Chondrocyte (in vitro differentiated cells): ENCODE measurements around the gene SPAST. TPM values are rescaled to one million over a fixed set of nuclear protein-coding genes. Genes with fewer than 3 reads are reported as not detected.

Experiments used
- DNase-seq: peaks from one replicate; pipeline ENCODE4 v3.0.0; 2021; ENCODE audit warnings: mixed read lengths, low spot score
- H3K27ac Mint-ChIP-seq: one replicate; pipeline ENCODE4 v1.8.0; 2021; ENCODE audit warnings: mild to moderate bottlenecking, moderate library complexity, mixed read lengths; ENCODE audit not compliant: unreplicated experiment
- H3K27me3 Mint-ChIP-seq: 2 replicates; pipeline ENCODE4 v1.8.0; 2021; ENCODE audit warnings: low read depth, mixed read lengths
- H3K36me3 Mint-ChIP-seq: 2 replicates; pipeline ENCODE4 v1.8.0; 2021; ENCODE audit warnings: low read depth, mixed read lengths
- H3K4me1 Mint-ChIP-seq: 2 replicates; pipeline ENCODE4 v1.8.0; 2021; ENCODE audit warnings: low read depth, mild to moderate bottlenecking, mixed read lengths
- H3K4me3 Mint-ChIP-seq: one replicate; pipeline ENCODE4 v1.8.0; 2021; ENCODE audit warnings: mild to moderate bottlenecking, moderate library complexity, mixed read lengths; ENCODE audit not compliant: unreplicated experiment
- H3K9me3 Mint-ChIP-seq: 2 replicates; pipeline ENCODE4 v1.8.0; 2021; ENCODE audit warnings: low read depth, mixed read lengths
- total RNA-seq: library from RNA; stranded (reverse); gene quantifications from 3 replicates; pipeline ENCODE4 v1.2.1, GENCODE V29; 2021
- TF ChIP-seq, protein P1 (sequence below): fragments of 200-600 bp; sonication (generic); IDR thresholded peaks from 2 replicates; pipeline ENCODE4 v1.5.0; 2021; ENCODE audit warnings: antibody characterized with exemption, mild to moderate bottlenecking, moderate library complexity

The SPAST gene
- total RNA-seq, 1 donor from 2014 or later = 20.5 TPM

DNA sequence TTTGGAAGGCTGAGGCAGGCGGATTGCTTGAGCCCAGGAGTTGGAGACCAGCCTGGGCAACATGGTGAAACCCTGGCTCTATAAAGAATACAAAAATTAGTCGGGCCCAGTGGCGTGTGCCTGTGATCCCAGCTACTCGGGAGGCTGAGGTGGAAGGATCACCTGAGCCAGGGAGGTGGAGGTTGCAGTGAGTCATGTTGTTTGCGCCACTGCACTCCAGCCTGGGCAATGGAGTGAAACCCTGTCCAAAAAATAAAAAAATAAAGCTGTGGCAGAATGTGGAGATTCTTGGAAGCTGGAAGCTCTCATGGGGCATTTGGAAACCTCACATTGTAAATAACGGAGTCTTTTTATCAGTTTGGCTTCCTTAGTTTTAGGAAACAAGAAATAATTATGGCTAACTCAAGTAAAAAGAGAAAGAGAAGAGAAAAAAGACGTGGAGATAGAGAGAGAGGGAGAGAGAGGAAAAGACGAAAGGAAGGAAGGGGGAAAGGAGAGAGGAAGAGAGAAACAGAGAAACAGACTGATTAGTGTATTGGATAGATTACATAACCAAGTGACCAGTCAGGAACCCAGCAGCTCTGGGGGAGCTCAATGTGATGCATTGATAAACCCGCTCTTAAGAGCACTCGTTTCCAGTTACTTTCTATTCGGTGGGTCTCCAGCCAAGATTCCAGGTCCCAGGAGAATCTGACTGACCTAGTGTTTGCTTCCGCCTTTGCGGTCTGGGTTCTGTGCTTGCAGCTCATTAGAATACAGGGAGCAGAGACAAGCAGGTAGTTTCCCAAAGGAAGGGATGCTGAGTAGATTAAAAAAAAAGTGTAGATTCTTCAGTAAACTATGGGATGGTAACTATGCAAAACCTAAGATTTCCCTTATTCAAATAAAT lies 1.1 kb upstream of the SPAST start:
- Mint-ChIP-seq H3K4me3 (peak overlapping the region; percentile 93), H3K36me3 (peaks cover 1% of the 10 kb centered on the region), H3K4me1 (peaks cover 28% of the 10 kb centered on the region), H3K9me3 (no peaks in the 10 kb centered on the region), H3K27me3 (no peaks in the 10 kb centered on the region), H3K27ac (peak overlapping the region; percentile 94)
- DNase-seq = no peak
- TF ChIP-seq, protein P1, sequence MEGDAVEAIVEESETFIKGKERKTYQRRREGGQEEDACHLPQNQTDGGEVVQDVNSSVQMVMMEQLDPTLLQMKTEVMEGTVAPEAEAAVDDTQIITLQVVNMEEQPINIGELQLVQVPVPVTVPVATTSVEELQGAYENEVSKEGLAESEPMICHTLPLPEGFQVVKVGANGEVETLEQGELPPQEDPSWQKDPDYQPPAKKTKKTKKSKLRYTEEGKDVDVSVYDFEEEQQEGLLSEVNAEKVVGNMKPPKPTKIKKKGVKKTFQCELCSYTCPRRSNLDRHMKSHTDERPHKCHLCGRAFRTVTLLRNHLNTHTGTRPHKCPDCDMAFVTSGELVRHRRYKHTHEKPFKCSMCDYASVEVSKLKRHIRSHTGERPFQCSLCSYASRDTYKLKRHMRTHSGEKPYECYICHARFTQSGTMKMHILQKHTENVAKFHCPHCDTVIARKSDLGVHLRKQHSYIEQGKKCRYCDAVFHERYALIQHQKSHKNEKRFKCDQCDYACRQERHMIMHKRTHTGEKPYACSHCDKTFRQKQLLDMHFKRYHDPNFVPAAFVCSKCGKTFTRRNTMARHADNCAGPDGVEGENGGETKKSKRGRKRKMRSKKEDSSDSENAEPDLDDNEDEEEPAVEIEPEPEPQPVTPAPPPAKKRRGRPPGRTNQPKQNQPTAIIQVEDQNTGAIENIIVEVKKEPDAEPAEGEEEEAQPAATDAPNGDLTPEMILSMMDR = no peak

DNA sequence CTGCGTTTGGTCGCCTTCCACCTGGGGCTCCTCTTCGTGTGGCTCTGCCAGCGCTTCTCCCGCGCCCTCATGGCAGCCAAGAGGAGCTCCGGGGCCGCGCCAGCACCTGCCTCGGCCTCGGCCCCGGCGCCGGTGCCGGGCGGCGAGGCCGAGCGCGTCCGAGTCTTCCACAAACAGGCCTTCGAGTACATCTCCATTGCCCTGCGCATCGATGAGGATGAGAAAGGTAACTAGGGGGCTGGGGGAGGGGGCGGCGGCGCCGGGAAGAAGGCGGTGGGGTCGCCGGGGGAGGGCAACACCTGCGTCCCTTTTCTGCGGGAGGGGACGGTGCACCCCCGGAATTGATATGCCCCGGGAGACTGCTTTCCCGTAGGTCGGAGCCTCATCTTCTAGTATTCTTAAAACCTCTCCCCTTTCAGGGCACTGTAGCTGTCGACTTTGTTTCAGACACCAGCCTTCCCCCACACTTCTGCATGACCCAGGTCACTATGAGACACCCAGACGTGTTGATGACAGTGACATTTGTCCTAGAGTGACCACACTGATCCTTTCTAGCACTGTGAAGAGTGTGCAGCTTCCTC lies 755 bp downstream of the SPAST start:
- H3K4me3 Mint-ChIP-seq = peak overlapping the region; percentile 93
- H3K27ac Mint-ChIP-seq = peak overlapping the region; percentile 82
- no peak for DNase-seq
- no peaks in the 10 kb centered on the region for H3K9me3 Mint-ChIP-seq
- no peaks in the 10 kb centered on the region for H3K27me3 Mint-ChIP-seq
- TF ChIP-seq, protein P1 = no peak
- peaks cover 28% of the 10 kb centered on the region for H3K4me1 Mint-ChIP-seq
- peaks cover 1% of the 10 kb centered on the region for H3K36me3 Mint-ChIP-seq

DNA sequence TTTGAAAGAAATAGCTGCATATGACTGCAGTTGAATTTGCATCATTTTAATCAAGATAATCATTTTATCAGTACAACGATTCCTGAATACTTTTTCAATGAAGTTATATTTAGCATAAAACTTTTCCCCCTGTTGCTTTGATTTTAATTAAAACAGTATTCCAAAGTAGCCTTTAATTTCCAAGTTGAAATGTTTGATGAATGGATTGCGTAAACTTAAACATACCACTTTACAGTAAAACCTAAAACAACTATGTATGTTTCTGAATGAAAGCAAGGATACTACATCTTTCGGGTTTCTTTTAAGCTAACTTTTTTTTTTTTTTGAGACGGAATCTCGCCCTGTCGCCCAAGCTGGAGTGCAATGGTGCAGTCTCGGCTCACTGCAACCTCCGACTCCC lies 1.4 kb downstream of the SPAST start:
- TF ChIP-seq, protein P1 = no peak
- no peaks in the 10 kb centered on the region for H3K27me3 Mint-ChIP-seq
- H3K27ac Mint-ChIP-seq = no peak overlapping the region
- no peaks in the 10 kb centered on the region for H3K9me3 Mint-ChIP-seq
- H3K36me3 Mint-ChIP-seq = peaks cover 1% of the 10 kb centered on the region
- H3K4me3 Mint-ChIP-seq = peak overlapping the region; percentile 93
- H3K4me1 Mint-ChIP-seq = peaks cover 28% of the 10 kb centered on the region
- DNase-seq = no peak

DNA sequence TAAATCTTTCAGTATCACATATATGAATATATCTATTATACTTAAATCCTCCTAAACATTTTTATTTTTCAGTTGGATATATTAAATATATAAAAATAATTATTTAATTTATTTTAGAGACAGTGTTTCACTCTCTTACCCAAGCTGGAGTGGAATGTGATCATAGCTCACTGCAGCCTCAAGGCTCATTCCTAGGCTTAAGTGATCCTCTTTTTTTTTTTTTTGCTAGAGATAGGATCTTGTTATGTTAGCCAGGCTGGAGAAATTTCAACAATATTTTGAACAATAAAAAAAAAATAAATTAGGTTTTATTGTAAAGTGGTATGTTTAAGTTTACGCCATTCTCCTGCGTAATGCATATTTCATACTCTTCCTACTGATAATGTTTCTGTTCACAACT lies 4.2 kb downstream of the SPAST start:
- Mint-ChIP-seq H3K9me3 (no peaks in the 10 kb centered on the region), H3K27ac (no peak overlapping the region)

DNA sequence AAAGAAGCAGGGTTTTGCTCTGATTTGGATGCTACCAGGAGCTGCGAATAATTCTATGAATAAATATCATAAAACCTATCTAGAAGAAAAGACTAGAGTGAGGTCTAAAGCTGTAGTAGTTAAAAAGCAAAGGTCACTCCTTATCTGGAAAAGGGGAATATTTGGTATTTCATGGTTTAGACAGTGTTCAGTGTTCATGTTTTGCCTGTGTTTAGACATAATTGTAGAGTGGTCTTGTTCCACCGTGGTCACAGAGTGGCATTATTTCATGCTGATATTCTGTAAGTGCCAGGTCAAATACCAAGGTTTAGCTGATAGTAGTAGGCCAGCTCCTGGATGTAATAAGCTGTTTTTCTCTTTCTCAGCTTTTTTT lies 10.8 kb downstream of the SPAST start:
- H3K27me3 Mint-ChIP-seq = no peaks in the 10 kb centered on the region
- no peak for DNase-seq
- peaks cover 2% of the 10 kb centered on the region for H3K36me3 Mint-ChIP-seq
- H3K27ac Mint-ChIP-seq = peak overlapping the region; percentile 23
- no peak overlapping the region for H3K4me3 Mint-ChIP-seq
- H3K4me1 Mint-ChIP-seq = peaks cover 17% of the 10 kb centered on the region
- no peaks in the 10 kb centered on the region for H3K9me3 Mint-ChIP-seq
- TF ChIP-seq, protein P1 = no peak

More for the DNA sequence above, 4.2 kb downstream of the SPAST start:
- Mint-ChIP-seq H3K27me3 (no peaks in the 10 kb centered on the region), H3K4me1 (peaks cover 32% of the 10 kb centered on the region), H3K36me3 (peaks cover 1% of the 10 kb centered on the region), H3K4me3 (no peak overlapping the region)
- no peak for DNase-seq
- TF ChIP-seq, protein P1 = no peak
